PC-3 (cell line): ENCODE results near the gene MUS81. TPM values are rescaled to one million over a fixed set of nuclear protein-coding genes. Genes with fewer than 3 reads are reported as not detected.
A peak's percentile ranks its signal among the peaks of the same experiment; 100 is the strongest.

Experiments
- ATAC-seq: fragments of 200-7000 bp; cut with Tn5 transposase; 2 replicates; pipeline ENCODE4 v1.9.1; 2020; ENCODE audit warnings: mild to moderate bottlenecking, moderate library complexity
- BruUV-seq: library from RNA; stranded (reverse); fragments of 400-500 nt; replicated peaks from 2 replicates; lab custom pipeline; 2021; lab: Mats Ljungman, UMichigan
- CTCF ChIA-PET: fragments of 300-600 bp; sonication (Branson Sonifier 250); formaldehyde crosslinking; loops from one replicate; lab custom pipeline; 2022; ENCODE audit warnings: antibody characterized with exemption; lab: Charles Lee
- POLR2A ChIA-PET: fragments of 300-600 bp; sonication (Branson Sonifier 250); formaldehyde crosslinking; loops from one replicate; lab custom pipeline; 2022; ENCODE audit warnings: antibody characterized with exemption; ENCODE audit not compliant: unreplicated experiment; lab: Charles Lee
- DNase-seq: peaks from one replicate; pipeline ENCODE4 v3.0.0-alpha.2; 2015
- H2AFZ ChIP-seq: fragments of 300-600 bp; sonication (generic); 2 replicates; pipeline ENCODE4 v1.6.0; 2016; ENCODE audit warnings: antibody characterized with exemption, low read length
- H3F3A ChIP-seq: fragments of 300-600 bp; sonication (generic); one replicate; pipeline ENCODE4 v1.6.0; 2017; ENCODE audit warnings: antibody characterized with exemption, low read length, control low read depth, mild to moderate bottlenecking; ENCODE audit not compliant: unreplicated experiment
- H3K27ac ChIP-seq: fragments of 300-600 bp; sonication (generic); 2 replicates; pipeline ENCODE4 v1.5.1; 2016; ENCODE audit warnings: mild to moderate bottlenecking, low read length
- H3K27me3 ChIP-seq: fragments of 300-600 bp; sonication (generic); 2 replicates; pipeline ENCODE4 v1.6.1; 2016; ENCODE audit warnings: low read length, mixed read lengths
- H3K36me3 ChIP-seq: fragments of 300-600 bp; sonication (generic); 2 replicates; pipeline ENCODE4 v1.6.1; 2016; ENCODE audit warnings: low read depth, mixed run types, low read length, mixed read lengths
- H3K4me1 ChIP-seq: fragments of 300-600 bp; sonication (generic); 2 replicates; pipeline ENCODE4 v1.5.1; 2016; ENCODE audit warnings: low read length; ENCODE audit not compliant: insufficient read depth
- H3K4me2 ChIP-seq: fragments of 300-600 bp; sonication (generic); 2 replicates; pipeline ENCODE4 v1.6.0; 2016; ENCODE audit warnings: low read length
- H3K4me3 ChIP-seq: fragments of 300-600 bp; sonication (generic); 2 replicates; pipeline ENCODE4 v1.5.1; 2016; ENCODE audit warnings: mild to moderate bottlenecking, low read length, mixed read lengths
- H3K79me2 ChIP-seq: fragments of 300-600 bp; sonication (generic); 2 replicates; pipeline ENCODE4 v1.6.1; 2017; ENCODE audit warnings: low read length, mixed read lengths
- H3K9ac ChIP-seq: fragments of 300-600 bp; sonication (generic); 2 replicates; pipeline ENCODE4 v1.6.0; 2016; ENCODE audit warnings: mild to moderate bottlenecking, low read length
- H3K9me2 ChIP-seq: fragments of 300-600 bp; sonication (generic); replicated peaks from 2 replicates; pipeline ENCODE4 v1.6.1; 2016; ENCODE audit warnings: mixed run types, low read length, mixed read lengths
- H3K9me3 ChIP-seq: fragments of 300-600 bp; sonication (generic); 2 replicates; pipeline ENCODE4 v1.6.1; 2016; ENCODE audit warnings: low read length, mixed read lengths
- H4K20me1 ChIP-seq: fragments of 300-600 bp; sonication (generic); 2 replicates; pipeline ENCODE4 v1.6.1; 2016; ENCODE audit warnings: low read length, mixed read lengths
- EZH2 ChIP-seq: fragments of 300-600 bp; sonication (generic); IDR thresholded peaks from one replicate; pipeline ENCODE4 v1.6.1; 2017; ENCODE audit warnings: antibody characterized with exemption, mild to moderate bottlenecking, low read length; ENCODE audit not compliant: unreplicated experiment
- EZH2phosphoT487 ChIP-seq: fragments of 300-600 bp; sonication (generic); IDR thresholded peaks from 2 replicates; pipeline ENCODE4 v1.6.1; 2018; ENCODE audit warnings: mild to moderate bottlenecking, antibody characterized with exemption, low read length, borderline replicate concordance
- intact Hi-C: fragments of 100-400 bp; cut with micrococcal nuclease; formaldehyde crosslinking; loops from 2 replicates; pipeline ENCODE4 v1.9.0; 2023
- total RNA-seq: library from RNA; depleted of rRNA; stranded (reverse); fragments of >200 nt; gene quantifications from 2 replicates; pipeline ENCODE4 v1.2.3, GENCODE V29; 2014
- TF ChIP-seq, protein P1 (sequence below): fragments of 300-600 bp; sonication (generic); conservative IDR thresholded peaks from 2 replicates; pipeline ENCODE4 v1.5.1; 2017; ENCODE audit warnings: antibody characterized with exemption, low read depth, mild to moderate bottlenecking, low read length

Gene MUS81
- total RNA-seq, 1 experiment from 2014 or later: 82.0 TPM

DNA sequence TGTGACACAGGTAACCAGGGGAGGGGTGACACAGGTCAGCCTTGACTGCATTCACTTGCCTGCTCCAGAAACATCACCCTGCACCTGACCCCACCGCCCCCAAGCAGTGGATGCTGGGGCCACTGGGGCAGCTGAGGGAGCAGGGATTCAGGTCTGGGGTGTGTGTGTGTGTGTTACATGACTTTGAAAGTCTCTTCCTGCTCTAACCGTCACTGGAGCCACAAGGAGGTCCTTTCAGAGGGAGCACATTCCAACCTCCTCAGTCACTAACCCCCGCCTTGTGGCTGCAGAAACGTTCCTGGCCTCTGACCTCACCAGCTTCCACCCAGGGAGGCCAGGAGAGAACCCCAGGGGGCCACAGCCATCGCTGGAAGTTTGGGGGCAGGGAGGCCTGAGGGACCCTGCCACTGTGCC, 42.8 kb downstream of the MUS81 start:
- peak; percentile 50 for ATAC-seq
- H3K36me3 ChIP-seq: peaks cover 18% of the 10 kb centered on the region
- DNase-seq: peak; percentile 96
- H4K20me1 ChIP-seq: peaks cover 17% of the 10 kb centered on the region
- H3K4me2 ChIP-seq: peak overlapping the region; percentile 62
- H3K4me3 ChIP-seq: no peak overlapping the region
- H3K27me3 ChIP-seq: no peaks in the 10 kb centered on the region
- H3F3A ChIP-seq: peaks cover 6% of the 10 kb centered on the region
- peaks cover 45% of the 10 kb centered on the region for H3K4me1 ChIP-seq
- ChIA-PET POLR2A (interaction anchor here (0.6 to 1.0 kb wide), 4 partner anchors 9 to 13 kb away, joined by 3 to 5 read pairs (median 3); no protein-coding TSS in a partner anchor), CTCF (interaction anchor here (1.3 kb wide), 1 partner anchor 15 kb away, joined by 17 read pairs; the partner anchor contains the start of gene FIBP)
- no peaks in the 10 kb centered on the region for H3K9me3 ChIP-seq
- no TSS peak for BruUV-seq
- TF ChIP-seq, protein P1, sequence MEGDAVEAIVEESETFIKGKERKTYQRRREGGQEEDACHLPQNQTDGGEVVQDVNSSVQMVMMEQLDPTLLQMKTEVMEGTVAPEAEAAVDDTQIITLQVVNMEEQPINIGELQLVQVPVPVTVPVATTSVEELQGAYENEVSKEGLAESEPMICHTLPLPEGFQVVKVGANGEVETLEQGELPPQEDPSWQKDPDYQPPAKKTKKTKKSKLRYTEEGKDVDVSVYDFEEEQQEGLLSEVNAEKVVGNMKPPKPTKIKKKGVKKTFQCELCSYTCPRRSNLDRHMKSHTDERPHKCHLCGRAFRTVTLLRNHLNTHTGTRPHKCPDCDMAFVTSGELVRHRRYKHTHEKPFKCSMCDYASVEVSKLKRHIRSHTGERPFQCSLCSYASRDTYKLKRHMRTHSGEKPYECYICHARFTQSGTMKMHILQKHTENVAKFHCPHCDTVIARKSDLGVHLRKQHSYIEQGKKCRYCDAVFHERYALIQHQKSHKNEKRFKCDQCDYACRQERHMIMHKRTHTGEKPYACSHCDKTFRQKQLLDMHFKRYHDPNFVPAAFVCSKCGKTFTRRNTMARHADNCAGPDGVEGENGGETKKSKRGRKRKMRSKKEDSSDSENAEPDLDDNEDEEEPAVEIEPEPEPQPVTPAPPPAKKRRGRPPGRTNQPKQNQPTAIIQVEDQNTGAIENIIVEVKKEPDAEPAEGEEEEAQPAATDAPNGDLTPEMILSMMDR: no peak
- TF ChIP-seq EZH2 (no peak), EZH2phosphoT487 (no peak)
- H3K79me2 ChIP-seq: peaks cover 65% of the 10 kb centered on the region
- no peak overlapping the region for H2AFZ ChIP-seq
- H3K9ac ChIP-seq: peak overlapping the region; percentile 28
- no peaks in the 10 kb centered on the region for H3K9me2 ChIP-seq
- intact Hi-C loops: no loop called here
- peak overlapping the region; percentile 87 for H3K27ac ChIP-seq

DNA sequence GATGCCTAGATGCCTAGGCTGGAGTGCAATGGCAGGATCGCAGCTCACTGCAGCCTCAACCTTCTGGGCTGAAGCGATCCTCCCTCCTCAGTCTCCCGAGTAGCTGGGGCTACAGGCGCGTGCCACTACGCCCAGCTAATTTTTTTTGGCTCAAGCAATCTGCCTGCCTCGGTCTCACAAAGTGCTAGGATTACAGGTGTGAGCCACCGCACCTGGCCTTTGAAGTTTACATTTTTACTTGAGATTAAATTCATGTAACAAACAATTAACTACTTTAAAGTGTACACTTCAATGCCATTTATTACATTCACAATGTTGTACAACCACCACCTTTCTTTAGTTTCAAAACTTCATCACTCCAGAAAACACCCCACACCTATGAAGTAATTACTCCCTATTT, 43.5 kb downstream of the MUS81 start:
- peak overlapping the region; percentile 87 for H3K27ac ChIP-seq
- ChIA-PET CTCF (interaction anchor here (1.3 kb wide), 1 partner anchor 15 kb away, joined by 17 read pairs; the partner anchor contains the start of gene FIBP), POLR2A (interaction anchor here (1.0 kb wide), 1 partner anchor 12 kb away, joined by 3 read pairs; no protein-coding TSS in a partner anchor)
- peaks cover 63% of the 10 kb centered on the region for H3K79me2 ChIP-seq
- H2AFZ ChIP-seq: no peak overlapping the region
- H3F3A ChIP-seq: peaks cover 4% of the 10 kb centered on the region
- H3K9me3 ChIP-seq: no peaks in the 10 kb centered on the region
- H3K4me1 ChIP-seq: peaks cover 48% of the 10 kb centered on the region
- DNase-seq (no peak), ATAC-seq (no peak)
- H3K36me3 ChIP-seq: peaks cover 12% of the 10 kb centered on the region
- intact Hi-C loops: no loop called here
- no TSS peak for BruUV-seq
- peak overlapping the region; percentile 28 for H3K9ac ChIP-seq
- TF ChIP-seq, protein P1: no peak
- H3K4me3 ChIP-seq: no peak overlapping the region
- H3K9me2 ChIP-seq: no peaks in the 10 kb centered on the region
- H3K27me3 ChIP-seq: no peaks in the 10 kb centered on the region
- peak overlapping the region; percentile 62 for H3K4me2 ChIP-seq
- peaks cover 11% of the 10 kb centered on the region for H4K20me1 ChIP-seq

DNA sequence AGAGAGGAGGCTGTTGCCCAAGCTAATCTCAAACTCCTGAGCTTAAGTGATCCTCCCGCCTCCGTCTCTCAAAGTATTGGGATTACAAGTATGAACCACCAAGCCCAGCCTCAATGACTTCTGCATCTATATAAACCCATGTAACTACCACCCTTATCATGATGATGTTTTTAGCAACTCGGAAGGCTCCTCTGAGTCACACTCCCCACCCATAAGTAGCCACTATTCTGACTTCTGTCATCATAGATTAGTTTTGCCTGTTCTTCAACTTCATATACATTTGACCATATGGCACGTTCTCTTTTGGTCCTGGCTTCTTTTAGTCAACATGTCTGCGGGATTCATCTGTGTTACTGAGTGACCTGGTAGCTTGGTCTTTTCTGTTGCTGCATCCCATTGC, 46.4 kb downstream of the MUS81 start:
- TF ChIP-seq EZH2phosphoT487 (no peak), EZH2 (no peak)
- TF ChIP-seq, protein P1: no peak
- no peak overlapping the region for H3K4me3 ChIP-seq
- intact Hi-C loops: no loop called here
- no peak overlapping the region for H2AFZ ChIP-seq
- H3K27ac ChIP-seq: no peak overlapping the region
- no peaks in the 10 kb centered on the region for H3K9me2 ChIP-seq
- peaks cover 65% of the 10 kb centered on the region for H3K4me1 ChIP-seq
- POLR2A ChIA-PET: no interaction called here
- BruUV-seq: no TSS peak
- peak overlapping the region; percentile 9; the same call in 1 of the 2 replicates for H3K4me2 ChIP-seq
- no peak overlapping the region for H3K9ac ChIP-seq
- H3K36me3 ChIP-seq: no peaks in the 10 kb centered on the region
- no peaks in the 10 kb centered on the region for H3K9me3 ChIP-seq
- ATAC-seq (no peak), DNase-seq (peak; percentile 54)
- CTCF ChIA-PET: interaction anchor here (0.6 kb wide), 1 partner anchor 18 kb away, joined by 4 read pairs; the partner anchor contains the start of gene FIBP
- no peaks in the 10 kb centered on the region for H4K20me1 ChIP-seq
- H3F3A ChIP-seq: no peaks in the 10 kb centered on the region
- peaks cover 55% of the 10 kb centered on the region for H3K79me2 ChIP-seq
- H3K27me3 ChIP-seq: no peaks in the 10 kb centered on the region
